ENCODE measurements around the gene CHID1. TPM values are rescaled to one million over a fixed set of nuclear protein-coding genes. Genes with fewer than 3 reads are reported as not detected.
A peak's percentile ranks its signal among the peaks of the same experiment; 100 is the strongest.

Gene CHID1
- total RNA-seq, 6 experiments from 2014 or later, result 61.1 to 157 (median 78.7) TPM

GRCh38 chr11:827146-827896 is 83.3 kb downstream of the CHID1 start:
- H3K27me3 ChIP-seq, result no peaks in the 10 kb centered on the region
- H3K4me3 ChIP-seq, result peak overlapping the region; percentile 20 to 48 (median 25)
- H3K36me3 ChIP-seq, result peaks cover 0 to 22% (median 7%) of the 10 kb centered on the region in 4 donors
- DNase-seq (no peak), ATAC-seq (peak in 1 of 4 donors; percentile 4)
- H3K4me1 ChIP-seq, result peaks cover 0 to 67% (median 34%) of the 10 kb centered on the region in 4 donors
- WGBS (ENCODE audit: insufficient coverage, low coverage, low lambda C conversion rate, missing lambda C conversion rate), result 20% methylated on average over 12 of the region's 66 CpGs
- intact Hi-C loops (cut with DNase I), result no loop called here
- no peaks in the 10 kb centered on the region for H3K9me3 ChIP-seq
- TF ChIP-seq CTCF (IDR thresholded peaks at IDR 0.05), result no peak
- no peak for TF ChIP-seq POLR2A (IDR thresholded peaks at IDR 0.05)
- H3K27ac ChIP-seq, result peak overlapping the region in 2 of 3 donors; percentile 28 to 33

- 8% methylated on average over 6 of the region's 22 CpGs for WGBS (ENCODE audit: insufficient coverage, low coverage, low lambda C conversion rate, missing lambda C conversion rate)
- DNase-seq, result no peak
Measured at GRCh38 chr11:826836-827145, 83.8 kb downstream of the CHID1 start.

GRCh38 chr11:826227-826621 is 84.4 kb downstream of the CHID1 start:
- ATAC-seq (no peak), DNase-seq (no peak)
- 19% methylated on average over 5 of the region's 9 CpGs for WGBS (ENCODE audit: insufficient coverage, low coverage, low lambda C conversion rate, missing lambda C conversion rate)
- H3K4me1 ChIP-seq, result peaks cover 0 to 76% (median 37%) of the 10 kb centered on the region in 4 donors
- H3K36me3 ChIP-seq, result peaks cover 0 to 24% (median 7%) of the 10 kb centered on the region in 4 donors
- no peak for TF ChIP-seq CTCF (IDR thresholded peaks at IDR 0.05)
- H3K9me3 ChIP-seq, result no peaks in the 10 kb centered on the region
- H3K4me3 ChIP-seq, result no peak overlapping the region
- no peaks in the 10 kb centered on the region for H3K27me3 ChIP-seq
- H3K27ac ChIP-seq, result peak overlapping the region in 1 of 3 donors; percentile 20
- intact Hi-C loops (cut with DNase I), result no loop called here

More at GRCh38 chr11:826836-827145, 83.8 kb downstream of the CHID1 start:
- peaks cover 0 to 71% (median 35%) of the 10 kb centered on the region in 4 donors for H3K4me1 ChIP-seq
- no peak for TF ChIP-seq POLR2A (IDR thresholded peaks at IDR 0.05)
- no peak for TF ChIP-seq CTCF (IDR thresholded peaks at IDR 0.05)
- intact Hi-C loops (cut with DNase I), result no loop called here
- peaks cover 0 to 24% (median 7%) of the 10 kb centered on the region in 4 donors for H3K36me3 ChIP-seq
- ATAC-seq, result no peak
- peak overlapping the region; percentile 20 to 48 (median 25) for H3K4me3 ChIP-seq
- no peaks in the 10 kb centered on the region for H3K27me3 ChIP-seq
- H3K27ac ChIP-seq, result peak overlapping the region in 2 of 3 donors; percentile 28 to 33
- no peaks in the 10 kb centered on the region for H3K9me3 ChIP-seq

GRCh38 chr11:825366-826226 is 85.0 kb downstream of the CHID1 start:
- Histone ChIP-seq H3K9me3 (no peaks in the 10 kb centered on the region), H3K4me1 (peaks cover 0 to 74% (median 34%) of the 10 kb centered on the region in 4 donors), H3K4me3 (no peak overlapping the region), H3K36me3 (peaks cover 0 to 24% (median 7%) of the 10 kb centered on the region in 4 donors), H3K27ac (peak overlapping the region in 1 of 3 donors; percentile 20), H3K27me3 (no peaks in the 10 kb centered on the region)
- DNase-seq (peak in 1 of 3 donors; percentile 73), ATAC-seq (peak in 2 of 4 donors; percentile 0 to 3)
- 42% methylated on average over 6 of the region's 12 CpGs for WGBS (ENCODE audit: insufficient coverage, low coverage, low lambda C conversion rate, missing lambda C conversion rate)
- intact Hi-C loops (cut with DNase I), result no loop called here
- TF ChIP-seq POLR2A (IDR thresholded peaks at IDR 0.05) (no peak), CTCF (IDR thresholded peaks at IDR 0.05) (no peak)

All from right lobe of liver (tissue), 6 donors.